ENCODE data around the gene CD302.

- TF ChIP-seq HCFC1 (IDR thresholded peaks at IDR 0.05; ENCODE audit: low read length), result no peak
- TF ChIP-seq POLR2AphosphoS5 (IDR thresholded peaks at IDR 0.05; ENCODE audit: low read length), result no peak
- no peak for TF ChIP-seq BCLAF1 (IDR thresholded peaks at IDR 0.05)
- no peak for TF ChIP-seq CTCF (IDR thresholded peaks at IDR 0.05 in 2 of 3, conservative IDR thresholded peaks at IDR 0.05 in 1 of 3; ENCODE audit: control insufficient read depth in 2 of 3, extremely low read depth in 1 of 3, insufficient read depth in 1 of 3, low read depth in 3 of 3, low read length in 3 of 3)
- TF ChIP-seq TCF7 (IDR thresholded peaks at IDR 0.05; ENCODE audit: borderline replicate concordance), result no peak
- no peak for TF ChIP-seq TAF1 (IDR thresholded peaks at IDR 0.05; ENCODE audit: borderline replicate concordance, low read depth, low read length)
- TF ChIP-seq CREB1 (IDR thresholded peaks at IDR 0.05; ENCODE audit: low read depth), result no peak
- TF ChIP-seq CEBPB (IDR thresholded peaks at IDR 0.05; ENCODE audit: borderline replicate concordance in 1 of 2, low read depth in 2 of 2, low read length in 2 of 2), result no peak
These were observed 39.3 kb downstream of the CD302 start for GRCh38 chr2:159758686-159759085.
